GM19351 (cell line): ENCODE data around the gene DENND1A.
A peak's percentile ranks its signal among the peaks of the same experiment; 100 is the strongest.

ENCODE experiments used
- ATAC-seq: cut with Tn5 transposase; IDR thresholded peaks from one replicate; pipeline ENCODE4 v1.9.1; 2021; ENCODE audit warnings: mild to moderate bottlenecking, moderate library complexity; ENCODE audit not compliant: unreplicated experiment

DENND1A gene

DNA sequence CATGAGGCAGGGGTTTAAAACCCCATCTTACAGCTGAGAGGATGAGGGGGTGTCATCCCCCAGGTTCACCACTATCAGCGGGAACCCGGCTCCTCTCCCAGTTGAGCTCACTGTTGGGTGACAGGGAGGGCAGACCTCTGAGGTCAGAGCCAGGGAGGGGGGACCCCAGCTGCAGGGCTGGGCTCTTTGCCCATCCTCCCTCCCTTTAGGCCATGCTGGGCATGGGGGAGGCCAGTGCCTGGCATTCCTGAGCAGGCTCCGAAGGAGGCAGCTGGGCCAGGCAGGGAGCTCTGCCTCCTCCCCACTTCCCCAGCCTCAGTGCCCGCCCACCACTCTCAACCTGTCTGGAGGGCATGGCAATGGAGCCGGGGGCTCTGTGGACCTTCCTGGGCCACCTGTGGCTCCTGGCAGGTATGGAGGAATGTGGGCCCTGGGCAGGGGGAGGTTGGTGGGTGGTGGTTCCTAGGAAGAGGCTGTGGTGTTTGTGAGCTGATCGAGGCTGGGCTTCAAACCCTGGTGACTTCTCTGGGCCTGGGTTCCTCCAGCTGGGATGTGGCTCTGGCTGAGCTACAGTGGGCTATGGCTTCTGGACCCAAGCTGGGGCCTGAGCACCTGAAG, 561.3 kb downstream of the DENND1A start:
- no peak for ATAC-seq

DNA sequence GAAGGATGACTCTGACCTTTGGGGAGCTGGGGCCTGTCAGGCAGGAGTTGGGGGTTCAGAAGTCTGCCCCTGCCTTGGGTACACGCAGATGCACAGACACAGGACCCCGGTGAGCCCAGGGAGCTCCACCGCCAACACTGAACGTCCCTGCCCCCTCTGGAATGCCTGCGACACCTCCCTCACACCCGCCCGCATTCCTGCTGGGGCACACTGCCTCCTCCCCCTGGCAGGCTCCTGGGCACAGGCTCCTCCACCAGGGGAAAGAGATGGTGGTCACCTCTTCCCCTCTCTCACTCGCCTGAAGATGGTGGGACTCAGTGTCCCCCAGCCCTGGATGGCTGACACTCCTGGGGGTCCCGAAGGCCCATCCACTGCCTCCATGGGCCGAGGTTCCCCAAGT, 561.9 kb downstream of the DENND1A start:
- no peak for ATAC-seq

DNA sequence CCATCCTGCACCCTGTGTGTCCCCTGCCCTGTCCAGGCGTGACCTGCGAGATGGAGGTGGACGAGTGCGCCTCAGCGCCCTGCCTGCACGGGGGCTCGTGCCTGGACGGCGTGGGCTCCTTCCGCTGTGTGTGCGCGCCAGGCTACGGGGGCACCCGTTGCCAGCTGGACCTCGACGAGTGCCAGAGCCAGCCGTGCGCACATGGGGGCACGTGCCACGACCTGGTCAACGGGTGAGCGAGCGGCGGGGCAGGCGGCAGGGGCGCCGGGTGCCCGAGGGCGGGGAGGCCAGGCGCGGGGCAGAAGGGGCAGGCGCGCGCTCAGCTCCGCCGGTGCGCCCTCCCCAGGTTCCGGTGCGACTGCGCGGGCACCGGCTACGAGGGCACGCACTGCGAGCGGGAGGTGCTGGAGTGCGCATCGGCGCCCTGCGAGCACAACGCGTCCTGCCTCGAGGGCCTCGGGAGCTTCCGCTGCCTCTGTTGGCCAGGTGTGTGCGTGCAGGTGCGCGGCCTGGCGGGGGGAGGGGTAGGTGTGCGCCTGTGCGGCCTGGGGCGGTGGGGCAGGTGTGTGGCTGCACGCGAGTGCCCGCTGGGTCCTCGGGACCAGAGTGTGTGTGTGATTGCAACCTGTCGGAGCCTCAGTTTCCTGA, 563.9 kb downstream of the DENND1A start:
- no peak for ATAC-seq

DNA sequence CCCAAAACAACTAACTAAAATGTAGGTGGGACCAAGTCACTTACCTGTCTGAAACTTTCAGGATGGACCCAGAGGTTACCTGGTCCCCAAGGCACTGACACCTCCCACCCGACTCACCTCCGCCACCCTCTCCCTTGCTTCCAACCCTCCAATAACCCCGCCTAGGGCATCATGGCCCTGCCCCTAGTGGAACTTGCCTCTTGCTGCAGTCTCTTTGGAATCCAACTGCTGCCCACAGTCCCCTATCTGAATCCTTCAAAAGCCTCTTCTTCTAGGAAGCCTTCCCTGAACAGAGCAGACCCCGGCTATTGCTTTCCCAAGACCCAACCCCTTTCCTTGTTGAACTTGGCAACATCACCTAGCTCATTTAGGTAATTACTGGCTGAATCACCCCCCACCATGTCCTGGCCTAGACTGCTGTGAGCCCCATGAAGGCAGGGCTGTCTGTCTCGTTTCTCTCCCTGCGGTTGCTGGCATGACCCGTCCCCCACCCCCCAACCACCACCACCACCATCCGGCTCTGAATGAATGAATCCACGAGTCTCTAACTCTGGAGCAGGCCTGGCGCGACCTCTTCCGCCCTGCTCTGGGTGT, 564.5 kb downstream of the DENND1A start:
- ATAC-seq: no peak

DNA sequence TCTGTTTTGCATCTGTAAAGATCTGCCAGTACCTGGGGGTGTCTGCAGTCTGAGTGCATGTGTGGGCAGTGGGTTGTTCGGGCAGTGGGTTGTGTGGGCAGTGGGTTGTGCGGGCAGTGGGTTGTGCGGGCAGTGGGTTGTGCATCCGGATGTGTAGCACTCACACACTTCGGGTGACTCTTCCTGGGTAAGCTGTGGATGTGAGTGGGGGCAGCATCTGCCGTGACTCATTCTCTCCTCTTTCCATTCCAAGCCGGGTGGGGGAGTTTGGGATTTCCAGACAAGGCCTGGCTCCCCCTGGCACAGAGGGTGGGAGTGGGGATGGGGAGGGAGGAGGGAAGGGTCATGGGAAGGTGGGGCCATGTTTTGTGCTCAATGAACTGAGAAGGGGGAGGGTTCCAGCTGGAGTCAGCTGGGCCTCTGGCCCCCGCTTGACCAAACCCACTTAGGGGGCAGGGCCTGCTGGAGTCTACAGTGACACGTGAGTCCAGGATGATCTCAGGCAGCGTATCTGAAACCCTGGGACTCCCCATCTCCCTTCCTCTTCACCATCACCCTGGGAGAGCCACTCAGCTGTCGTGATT, 565.6 kb downstream of the DENND1A start:
- no peak for ATAC-seq

DNA sequence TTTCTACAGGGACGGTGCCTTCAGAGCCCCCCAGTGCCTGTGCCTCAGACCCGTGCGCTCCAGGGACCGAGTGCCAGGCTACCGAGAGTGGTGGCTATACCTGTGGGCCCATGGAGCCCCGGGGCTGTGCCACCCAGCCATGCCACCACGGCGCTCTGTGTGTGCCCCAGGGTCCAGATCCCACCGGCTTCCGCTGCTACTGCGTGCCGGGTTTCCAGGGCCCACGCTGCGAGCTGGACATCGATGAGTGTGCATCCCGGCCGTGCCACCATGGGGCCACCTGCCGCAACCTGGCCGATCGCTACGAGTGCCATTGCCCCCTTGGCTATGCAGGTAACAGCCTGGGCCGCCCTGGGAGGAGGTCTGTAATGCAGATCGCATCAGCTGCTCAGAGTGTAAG, 567.1 kb downstream of the DENND1A start:
- no peak for ATAC-seq

DNA sequence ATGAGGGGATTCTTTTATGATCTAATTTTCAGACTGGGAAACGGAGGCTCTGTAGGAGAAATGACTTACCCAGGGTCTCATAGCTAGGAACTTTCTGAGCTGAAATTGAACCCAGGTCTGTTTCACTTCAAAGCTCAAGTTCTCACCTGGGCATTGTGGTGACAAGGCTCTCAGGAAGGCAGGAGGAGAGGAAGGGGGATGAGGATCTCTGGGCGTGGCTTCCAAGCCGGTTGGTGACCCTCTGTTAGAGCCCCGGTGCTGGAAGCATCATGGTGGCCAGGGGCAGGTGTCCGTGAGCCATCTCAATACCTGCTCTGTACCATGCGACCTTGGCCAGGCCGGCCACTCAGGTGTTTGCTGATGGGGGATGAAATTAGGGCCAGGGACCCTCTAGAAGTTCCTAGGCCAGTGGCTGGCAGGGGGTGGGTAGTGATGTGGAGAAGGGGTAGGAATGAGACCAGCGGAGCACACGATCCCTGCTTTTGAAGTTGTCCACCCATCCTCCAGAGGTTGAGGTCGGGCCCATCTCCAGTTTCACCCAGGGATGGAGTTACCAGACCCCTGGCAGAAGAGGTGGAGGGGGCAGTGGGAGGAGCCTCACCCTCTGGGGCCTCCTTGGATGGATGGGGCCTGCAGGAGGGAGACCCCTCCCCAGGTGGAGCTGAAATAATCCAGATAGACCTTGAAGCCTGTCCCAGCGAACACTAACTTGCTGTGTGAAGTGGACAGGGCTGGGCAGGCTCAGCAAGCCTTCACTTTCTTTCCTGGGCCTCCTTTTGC, 568.0 kb downstream of the DENND1A start:
- no peak for ATAC-seq

DNA sequence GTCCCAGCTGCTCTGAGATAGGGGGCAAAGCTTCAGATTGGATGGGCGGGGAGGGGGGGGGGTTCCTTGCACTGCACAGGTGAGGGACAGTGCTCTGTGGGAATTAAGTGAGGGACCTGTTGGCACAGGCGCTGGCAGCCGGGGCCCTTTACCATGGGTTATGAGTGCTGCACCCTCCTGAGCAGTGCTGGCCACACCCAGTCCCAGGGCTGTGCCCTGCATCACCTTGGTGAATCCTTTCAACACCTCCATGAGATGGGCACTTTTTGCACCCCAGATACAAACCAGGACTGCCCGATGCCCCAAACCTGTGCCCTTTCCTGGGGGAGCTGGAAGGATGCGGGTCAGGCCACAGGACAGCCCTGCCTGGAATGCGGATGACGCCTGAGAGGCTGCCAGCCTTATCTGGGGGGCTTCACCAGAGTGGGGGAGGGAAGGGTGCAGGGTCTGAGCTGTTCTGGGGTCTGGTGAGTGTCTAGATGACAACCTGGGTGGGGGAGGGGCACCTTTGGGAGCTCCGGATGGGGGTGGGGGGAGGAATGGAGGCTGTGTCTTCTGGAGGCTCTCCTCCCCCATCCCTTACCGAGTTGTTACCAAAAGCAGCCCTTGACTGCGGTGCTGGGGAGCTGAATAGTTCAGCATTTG, 568.7 kb downstream of the DENND1A start:
- ATAC-seq: no peak

DNA sequence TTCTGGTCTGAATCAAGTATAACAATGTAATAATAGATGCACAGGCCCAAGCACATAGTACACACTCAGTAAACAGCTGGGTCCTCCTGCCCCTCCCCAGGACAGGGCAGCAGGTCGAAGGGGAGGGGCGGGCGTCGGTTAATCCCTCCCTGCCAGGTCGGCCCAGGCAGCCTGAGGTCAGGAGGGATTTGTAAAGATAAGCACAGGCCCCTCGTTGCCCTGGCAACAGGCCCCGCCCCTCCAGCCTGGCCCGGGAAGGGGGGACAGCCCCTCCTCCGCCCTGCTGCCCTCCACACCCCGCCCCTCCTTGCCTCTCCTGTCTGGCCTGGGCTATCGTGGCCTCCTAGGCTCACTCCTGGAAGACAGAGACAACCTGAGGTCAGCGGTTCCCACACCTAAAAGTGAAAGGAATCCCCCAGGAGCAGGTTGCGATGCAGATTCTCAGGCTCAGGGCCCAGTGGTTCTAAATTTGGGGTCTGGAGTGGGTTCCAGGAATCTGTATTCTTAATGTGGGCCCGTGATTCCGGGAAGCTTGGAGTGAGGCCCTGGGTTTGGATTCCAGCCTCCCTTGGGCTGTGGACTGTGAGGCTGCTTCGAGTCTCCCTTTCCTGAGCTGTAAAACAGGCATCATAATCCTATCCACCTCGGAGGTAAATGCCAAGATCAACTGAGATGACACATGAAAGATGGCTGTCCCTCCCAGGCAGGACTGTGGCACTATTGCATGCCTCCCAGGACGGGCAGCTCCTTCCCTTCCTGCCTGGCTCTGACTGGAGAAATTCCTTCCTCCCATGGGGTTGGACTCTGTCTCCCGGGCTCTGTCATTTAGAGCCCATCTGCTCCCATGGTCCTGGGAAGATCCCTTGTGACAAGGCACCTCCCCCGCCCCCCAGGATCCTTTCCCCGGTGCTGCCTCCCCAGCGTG, 569.5 kb downstream of the DENND1A start:
- ATAC-seq: no peak

DNA sequence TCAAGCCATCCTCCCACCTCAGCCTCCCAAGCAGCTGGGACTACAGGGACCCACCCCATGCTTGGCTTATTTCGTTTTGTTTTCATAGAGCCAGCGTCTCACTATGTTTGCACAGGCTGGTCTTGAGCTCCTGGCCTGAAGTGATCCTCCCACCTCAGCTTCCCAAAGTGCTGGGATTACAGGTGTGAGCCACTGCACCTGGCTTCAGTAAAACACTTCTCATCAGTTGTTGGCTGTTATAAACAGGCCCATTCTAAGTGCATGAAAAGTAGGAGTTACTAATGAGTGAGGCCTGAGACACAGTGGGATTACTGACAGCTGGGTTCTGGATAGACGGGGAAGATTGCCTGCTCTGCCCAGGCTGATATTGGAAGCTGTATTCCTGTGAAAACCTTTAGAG, 570.4 kb downstream of the DENND1A start:
- ATAC-seq: no peak

DNA sequence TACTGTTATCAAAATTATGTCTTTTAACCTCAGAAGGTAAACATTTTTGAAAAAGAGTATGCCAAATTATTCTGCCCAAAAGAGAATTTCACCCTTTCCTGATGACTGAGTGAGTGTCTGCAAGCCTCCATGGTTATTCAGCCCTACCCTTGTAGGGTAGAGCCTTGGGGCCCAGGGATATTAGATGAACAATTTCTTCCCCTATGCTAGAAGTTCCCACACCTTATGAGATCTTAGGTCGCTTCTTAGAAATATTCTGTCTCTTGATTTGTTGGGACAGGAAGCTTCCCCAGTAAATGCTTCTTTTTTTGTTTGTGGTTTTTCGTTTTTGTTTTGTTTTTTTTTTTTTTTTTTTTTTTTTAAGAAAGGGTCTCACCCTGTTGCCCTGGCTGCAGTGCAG, 570.8 kb downstream of the DENND1A start:
- no peak for ATAC-seq

DNA sequence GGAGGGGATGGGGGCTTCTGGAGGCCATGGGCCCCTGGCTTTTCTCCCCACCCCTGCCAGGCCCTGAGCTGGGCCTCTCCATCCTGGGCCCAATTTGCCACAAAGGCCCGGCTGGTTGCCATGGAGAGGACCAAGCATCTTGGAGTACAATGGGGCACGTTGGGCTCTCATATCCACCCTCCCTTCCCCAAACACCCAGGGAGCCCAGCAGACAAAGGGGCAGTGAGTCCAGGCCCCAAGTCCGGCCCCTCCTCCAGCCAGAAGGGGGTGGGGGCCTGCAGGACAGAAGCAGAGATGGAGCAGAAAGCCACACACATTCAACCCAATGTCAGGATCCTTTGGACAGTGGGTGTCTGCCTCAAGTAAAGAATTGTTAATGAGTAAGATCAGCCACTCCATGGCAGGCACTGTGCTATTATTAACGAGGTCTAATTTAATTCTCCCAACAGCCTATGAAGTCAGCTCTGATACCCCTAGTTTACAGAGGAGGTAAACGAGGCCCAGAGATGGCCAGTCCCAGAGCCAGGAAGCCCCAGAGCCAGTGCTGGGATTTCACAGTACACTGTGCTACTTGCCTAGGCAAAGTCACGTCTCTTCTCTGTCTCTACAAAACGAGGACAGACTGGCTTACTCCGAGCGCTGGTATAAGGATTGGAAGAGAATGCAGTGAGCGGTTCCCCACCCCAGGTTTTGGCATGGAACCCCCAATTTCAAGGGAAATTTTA, 571.6 kb downstream of the DENND1A start:
- ATAC-seq: no peak

DNA sequence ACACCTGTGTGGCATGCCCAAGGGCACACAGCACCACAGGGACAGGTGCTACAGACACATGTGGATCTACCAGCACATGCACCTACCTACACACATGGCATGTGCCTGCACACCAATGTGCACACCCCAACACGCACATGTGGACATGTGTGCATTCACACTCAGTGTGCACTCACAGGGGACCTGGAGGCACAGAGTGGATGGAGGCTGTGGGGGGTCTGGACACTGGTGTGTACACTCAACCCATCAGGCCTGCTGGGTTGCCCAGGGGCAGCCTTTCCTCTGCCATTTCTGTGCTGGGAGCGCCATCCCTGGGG, 572.2 kb downstream of the DENND1A start:
- no peak for ATAC-seq

DNA sequence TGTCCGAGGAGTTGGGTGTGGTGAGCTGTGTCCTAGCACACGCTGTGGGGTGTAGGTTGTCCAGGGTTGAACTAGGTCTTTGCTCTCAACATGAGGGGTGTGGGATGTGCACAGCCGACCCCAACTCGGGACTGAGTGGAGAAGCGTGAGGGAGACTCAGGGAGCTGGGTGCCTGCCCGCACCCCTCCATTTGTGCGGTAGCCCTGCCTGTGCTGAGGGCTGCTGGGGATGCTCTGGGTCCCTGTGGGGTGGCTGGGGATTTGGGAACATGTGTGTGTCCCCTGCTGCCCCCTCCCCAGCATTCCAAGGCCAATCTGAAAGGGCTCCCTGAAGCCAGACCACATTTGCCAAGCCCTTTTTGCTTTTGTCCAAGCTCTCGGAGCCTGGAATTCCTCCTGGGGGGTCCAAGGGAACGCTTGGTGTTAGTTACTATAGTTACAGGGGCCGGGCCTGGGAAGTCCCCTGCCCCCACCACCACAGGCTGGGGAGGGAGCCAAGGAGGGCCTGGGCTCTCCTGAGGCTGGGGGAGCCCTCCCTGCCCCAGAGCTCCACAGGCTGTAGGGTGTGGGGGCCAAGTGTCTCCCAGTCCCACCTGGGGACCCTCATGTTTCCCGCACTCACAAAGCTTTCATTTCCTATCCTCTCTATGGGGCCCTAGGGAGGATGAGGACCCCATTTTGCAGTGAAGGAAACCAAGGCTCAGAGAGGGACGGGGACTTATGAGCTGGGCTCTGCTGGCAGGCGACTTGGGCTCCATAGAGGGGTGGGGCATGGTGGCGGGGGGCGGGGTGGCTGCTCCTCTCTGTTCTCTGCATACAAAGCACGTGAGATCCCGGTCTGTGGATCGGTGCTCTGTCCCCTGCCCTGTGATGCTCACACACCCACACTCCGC, 572.8 kb downstream of the DENND1A start:
- ATAC-seq: no peak

DNA sequence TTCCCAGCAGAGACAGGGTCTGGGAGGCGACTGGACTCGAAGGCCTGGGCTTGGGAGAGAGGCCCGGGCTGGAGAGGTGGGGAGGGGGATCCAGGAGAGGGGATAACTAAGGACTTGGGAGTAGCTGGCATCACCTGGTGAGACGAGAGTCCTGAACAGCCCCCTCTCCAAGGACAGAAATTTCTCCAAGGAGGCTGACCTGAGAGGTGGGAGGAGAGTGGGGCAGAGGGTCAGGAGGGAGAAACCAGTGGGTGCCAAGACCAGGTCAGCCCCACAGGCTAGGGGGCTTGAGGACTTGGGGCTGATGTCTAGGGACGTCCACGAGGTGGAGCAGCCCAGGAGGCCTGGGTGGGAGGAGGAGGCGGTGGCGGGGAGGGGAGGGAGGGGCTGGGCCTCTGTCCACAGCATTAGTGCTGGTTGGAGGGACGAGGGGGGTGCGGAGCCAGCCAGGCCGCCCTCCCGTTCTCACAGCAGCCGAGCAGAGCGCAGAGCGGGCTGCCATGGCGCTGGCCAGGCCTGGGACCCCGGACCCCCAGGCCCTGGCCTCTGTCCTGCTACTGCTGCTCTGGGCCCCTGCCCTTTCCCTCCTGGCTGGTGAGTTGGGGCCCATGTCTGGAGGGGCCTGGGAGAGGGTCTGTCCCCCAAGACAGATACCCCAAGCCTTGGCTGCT, 574.0 kb downstream of the DENND1A start, which contains the start of gene CRB2:
TSS of gene CRB2 (plus strand) at position 437 of the 671 bp plus-strand sequence. CDS start at position 501, 64 bp downstream.
- no peak for ATAC-seq

DNA sequence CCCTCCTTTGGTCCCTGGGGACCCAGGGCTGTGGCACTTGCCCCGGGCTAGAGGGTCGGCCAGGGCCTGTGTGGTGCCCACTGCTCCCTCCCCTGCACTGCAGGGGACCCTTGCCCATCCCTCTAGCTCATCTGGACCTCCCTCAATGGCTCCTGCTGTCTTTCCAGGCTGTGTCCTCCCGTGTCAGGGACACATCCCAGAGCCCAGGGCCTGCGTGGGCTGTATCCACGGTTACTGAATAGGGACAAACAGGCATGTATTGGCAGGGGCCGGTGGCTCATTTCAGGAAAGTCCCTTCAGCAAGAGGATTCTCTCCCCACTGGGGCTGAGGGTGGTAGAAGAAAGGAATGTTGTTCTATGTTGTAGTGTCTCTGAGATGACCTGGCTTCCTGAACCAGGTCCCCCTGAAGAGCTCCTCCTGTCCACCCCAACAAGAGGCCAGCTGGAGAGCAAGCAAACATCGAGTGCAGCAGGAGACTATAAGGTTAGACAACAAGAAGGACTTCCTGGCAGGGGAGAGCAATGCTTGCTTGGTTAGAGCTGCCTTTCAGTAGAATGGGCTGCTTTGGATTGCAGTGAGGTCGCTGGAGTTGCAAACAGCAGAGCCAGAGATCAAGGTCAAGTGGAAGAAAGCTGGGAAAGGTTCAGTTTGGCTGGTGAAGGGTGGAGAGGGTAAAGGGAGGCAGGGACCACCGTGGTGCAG, 575.0 kb downstream of the DENND1A start:
- ATAC-seq: no peak

DNA sequence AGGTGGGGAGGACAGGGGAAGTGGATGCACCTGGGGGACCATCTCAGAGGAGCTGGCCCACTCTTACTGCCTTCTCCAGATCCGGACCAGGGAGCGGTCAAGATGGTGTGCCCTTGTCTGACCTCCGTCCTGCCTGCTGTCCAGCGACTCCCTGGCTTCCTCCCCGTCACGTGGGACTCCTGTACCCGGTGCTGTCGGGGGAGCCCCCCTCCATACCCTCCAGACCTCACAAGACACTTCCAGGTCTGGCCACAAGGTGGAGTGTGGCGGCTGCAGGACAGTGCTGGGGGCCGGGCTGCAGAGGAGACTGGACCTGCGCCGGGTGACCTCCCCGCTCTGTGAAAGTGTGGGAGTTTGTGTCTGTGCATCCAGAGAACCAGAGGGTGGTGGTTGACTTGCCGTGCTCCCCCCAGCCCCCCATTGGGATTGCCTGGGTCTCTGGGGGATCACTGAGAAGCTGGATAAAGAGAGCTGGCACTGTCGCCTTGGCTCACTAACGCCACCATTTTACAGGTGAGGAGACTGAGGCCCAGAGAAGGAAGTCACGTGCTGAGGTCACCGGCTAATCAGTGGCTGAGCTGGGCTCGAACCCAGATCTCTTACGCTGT, 575.8 kb downstream of the DENND1A start:
- ATAC-seq: peak; percentile 69
